GM12892 (cell line): ENCODE data around the gene MAP4.

Experiments
- POLR2A ChIP-seq: IDR thresholded peaks from 2 replicates; pipeline ENCODE4 v1.6.1; 2011; ENCODE audit warnings: low read depth, low read length, control low read depth
- TAF1 ChIP-seq: IDR thresholded peaks from 2 replicates; pipeline ENCODE4 v1.6.1; 2011; ENCODE audit warnings: low read depth, mild to moderate bottlenecking, control low read depth, low read length, borderline replicate concordance

- TF ChIP-seq POLR2A = no peak
- no peak for TF ChIP-seq TAF1
These were observed 160.5 kb downstream of the MAP4 start for GRCh38 chr3:47855461-47856383.
